ENCODE measurements around the gene TRAPPC10. TPM values are rescaled to one million over a fixed set of nuclear protein-coding genes. Genes with fewer than 3 reads are reported as not detected.

The TRAPPC10 gene
- polyA plus RNA-seq, 3 donors, result 32.5 to 39.4 (median 39.1) TPM

DNA sequence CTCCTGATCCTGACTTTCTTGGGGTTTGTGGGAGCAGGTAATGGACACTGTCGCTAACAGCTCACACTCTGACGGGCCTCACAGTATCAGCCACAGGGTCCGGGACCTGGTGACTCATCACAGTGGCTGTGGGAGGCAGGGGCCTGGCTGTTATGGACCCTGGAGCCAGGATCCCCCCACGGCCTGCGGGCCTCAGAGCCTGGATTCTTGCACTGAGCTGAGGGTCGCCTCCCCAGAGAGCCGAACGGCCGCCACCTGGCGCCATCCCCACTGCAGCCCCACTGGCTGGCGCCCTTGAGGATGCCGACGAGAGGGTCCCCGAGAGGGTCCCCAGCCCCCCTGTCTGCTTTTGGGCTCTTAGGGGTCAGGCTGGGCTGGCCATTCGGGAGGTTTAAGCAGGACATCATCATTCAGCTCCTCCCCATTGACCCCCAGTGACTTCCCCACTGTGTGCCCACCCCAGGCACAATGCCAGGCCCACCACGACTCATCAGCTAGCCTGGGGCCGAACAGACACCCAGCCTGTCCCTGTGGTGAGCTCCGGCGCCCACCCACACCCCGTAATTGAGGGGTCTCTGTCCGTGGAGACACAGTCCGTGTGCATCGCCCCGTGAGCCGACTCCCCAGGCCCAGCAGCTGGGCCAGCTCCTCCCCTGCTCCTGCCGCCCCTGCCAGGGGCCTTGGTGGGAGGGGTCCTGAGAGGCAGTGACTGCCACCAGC is 30.8 kb upstream of the TRAPPC10 start:
- DNase-seq (ENCODE audit: low read depth in 3 of 3, low spot score in 2 of 3), result no peak

DNA sequence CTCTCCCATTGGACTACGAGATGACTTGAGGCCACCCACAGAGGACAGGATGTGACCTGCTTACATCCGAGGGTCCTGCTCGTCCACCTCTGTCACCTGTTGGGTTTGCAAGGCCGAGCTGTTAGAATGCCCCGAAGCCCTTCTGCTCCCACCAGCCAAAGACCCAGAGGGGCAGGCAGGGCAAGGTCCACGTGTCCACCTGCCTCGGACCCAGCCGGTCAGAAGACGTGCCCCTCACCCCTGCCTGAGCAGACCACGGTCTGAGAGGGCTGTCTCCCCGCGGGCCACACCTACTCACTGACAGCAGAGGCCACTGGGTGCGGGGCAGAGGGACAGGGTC is 30.3 kb upstream of the TRAPPC10 start:
- no peak for DNase-seq (ENCODE audit: low read depth in 3 of 3, low spot score in 2 of 3)

DNA sequence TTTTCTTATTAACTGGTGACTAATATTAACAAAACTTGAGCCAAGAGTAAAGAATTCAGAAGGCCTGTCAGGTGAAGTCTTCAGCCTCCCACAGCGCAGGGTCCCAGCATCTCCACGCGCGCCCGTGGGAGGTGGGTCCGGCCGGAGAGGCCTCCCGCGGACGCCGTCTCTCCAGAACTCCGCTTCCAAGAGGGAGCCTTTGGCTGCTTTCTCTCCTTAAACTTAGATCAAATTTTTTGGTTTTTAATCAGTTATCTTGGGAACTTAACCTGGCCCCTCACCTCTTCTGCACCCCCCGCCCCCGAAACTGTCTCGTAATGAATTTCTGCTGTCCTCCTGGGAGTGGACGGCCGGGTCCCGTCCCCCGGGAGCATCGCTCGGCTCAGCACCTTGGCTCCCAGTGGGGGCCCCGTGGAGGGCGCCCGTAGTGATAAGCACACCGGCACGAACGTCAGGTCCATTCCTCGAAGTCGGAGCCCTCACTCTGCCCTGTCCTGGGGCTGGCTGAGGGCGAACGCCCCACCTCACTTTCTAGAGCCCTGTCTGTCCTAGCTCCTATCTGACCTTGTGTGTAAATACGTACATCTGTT is 29.5 kb upstream of the TRAPPC10 start:
- DNase-seq (ENCODE audit: low read depth in 3 of 3, low spot score in 2 of 3), result no peak

- no peak for DNase-seq (ENCODE audit: low read depth in 3 of 3, low spot score in 2 of 3)
Observed at GRCh38 chr21:43983390-43983789, 28.7 kb upstream of the TRAPPC10 start.

- DNase-seq (ENCODE audit: low read depth in 3 of 3, low spot score in 2 of 3), result no peak
Observed at GRCh38 chr21:43983860-43984420, 28.2 kb upstream of the TRAPPC10 start.

DNA sequence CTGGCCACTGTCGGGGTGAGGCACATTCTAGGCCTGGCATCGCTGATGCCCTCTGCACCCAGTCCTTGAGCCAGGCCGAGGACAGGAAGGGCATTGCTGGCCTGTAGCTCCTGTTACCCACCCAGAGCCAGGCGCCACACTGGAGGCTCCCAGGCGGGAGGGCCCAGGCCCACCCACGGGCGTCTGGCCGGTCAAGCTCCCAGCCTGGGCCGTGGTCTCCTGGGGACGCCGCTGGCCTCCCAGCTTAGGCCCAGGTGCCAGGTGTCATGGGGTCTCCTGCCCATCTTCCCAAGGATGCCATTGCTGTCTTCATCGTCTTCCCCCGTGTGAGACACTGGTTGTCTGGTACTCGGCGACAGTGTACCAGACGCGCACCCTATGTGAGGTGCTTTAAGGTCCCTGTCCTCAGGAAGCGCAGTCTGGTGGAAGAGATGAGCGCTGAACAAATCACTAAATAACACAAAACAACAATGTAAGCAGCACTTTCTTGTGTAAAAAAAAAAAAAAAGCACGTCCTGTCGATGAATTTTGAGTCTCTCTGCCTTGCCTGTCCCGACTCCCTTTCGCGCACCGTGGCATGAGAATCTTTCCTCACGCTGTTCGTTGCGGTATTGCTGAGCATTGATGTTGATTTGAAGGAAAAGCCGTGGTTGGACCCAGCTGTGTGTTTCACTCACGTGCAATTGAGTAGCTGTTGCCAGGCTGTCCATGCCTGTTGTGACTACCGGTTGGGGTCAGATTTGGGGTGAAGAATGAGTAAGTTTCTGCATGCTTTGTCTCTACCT is 27.0 kb upstream of the TRAPPC10 start:
- DNase-seq (ENCODE audit: low read depth in 3 of 3, low spot score in 2 of 3), result no peak

- no peak for DNase-seq (ENCODE audit: low read depth in 3 of 3, low spot score in 2 of 3)
Observed at GRCh38 chr21:43985690-43986251, 26.3 kb upstream of the TRAPPC10 start.

GRCh38 chr21:43986544-43987451 is 25.3 kb upstream of the TRAPPC10 start:
- DNase-seq (ENCODE audit: low read depth in 3 of 3, low spot score in 2 of 3), result no peak

DNA sequence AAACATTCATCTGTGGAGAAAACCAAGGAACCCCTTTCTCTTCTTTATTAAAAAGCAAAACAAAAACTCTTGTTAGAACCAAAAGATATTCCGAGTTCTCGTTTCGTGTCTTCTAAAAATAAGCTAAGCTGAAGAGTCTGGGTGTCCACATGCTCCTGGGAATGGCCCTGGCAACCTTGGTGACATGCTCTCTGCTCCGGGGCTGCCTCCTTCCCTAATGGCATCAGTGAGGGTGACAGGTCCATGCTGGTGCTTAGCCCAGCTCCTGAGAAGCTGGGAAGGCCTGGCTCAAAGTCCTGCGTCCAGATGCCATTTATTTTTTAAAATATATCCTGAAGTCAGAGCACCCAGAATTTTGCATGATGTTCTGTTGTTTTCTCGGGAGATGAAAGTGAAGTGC is 24.6 kb upstream of the TRAPPC10 start:
- DNase-seq (ENCODE audit: low read depth in 3 of 3, low spot score in 2 of 3), result no peak

GRCh38 chr21:43988016-43988415 is 24.1 kb upstream of the TRAPPC10 start:
- no peak for DNase-seq (ENCODE audit: low read depth in 3 of 3, low spot score in 2 of 3)

DNA sequence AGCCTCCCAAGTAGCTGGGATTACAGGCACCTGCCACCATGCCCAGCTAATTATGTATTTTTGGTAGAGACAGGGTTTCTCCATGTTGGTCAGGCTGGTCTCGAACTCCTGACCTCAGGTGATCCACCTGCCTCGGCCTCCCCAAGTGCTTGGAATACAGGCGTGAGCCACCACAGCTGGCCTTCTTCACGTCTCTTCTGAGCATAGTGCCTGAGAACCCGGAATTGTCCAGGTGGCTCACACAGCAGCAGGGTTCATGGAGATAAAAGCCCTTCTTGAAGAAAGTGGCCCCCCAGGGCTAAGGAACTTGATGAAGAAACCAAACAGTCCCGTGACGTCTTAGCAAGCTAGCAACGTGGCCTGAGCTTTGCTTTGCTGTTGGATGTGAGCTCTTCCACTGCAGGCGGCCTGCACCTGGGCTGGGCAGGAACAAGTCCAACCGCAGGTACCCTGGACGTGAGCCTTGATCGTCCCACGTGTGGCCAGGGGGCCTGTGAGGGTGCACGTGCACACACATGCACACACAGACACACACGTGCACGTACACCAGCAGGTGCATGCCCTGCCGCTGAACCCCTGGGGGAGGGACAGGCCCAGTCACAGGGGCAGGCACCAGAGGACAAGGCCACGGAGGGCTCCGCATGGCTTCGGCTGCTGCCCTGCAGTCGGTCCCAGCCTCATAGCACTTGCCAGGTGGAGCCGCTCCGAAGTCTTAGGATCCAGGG is 23.4 kb upstream of the TRAPPC10 start:
- no peak for DNase-seq (ENCODE audit: low read depth in 3 of 3, low spot score in 2 of 3)

- no peak for DNase-seq (ENCODE audit: low read depth in 3 of 3, low spot score in 2 of 3)
Observed at GRCh38 chr21:43989401-43989800, 22.7 kb upstream of the TRAPPC10 start.

GRCh38 chr21:43991447-43991991 is 20.6 kb upstream of the TRAPPC10 start:
- no peak for DNase-seq (ENCODE audit: low read depth in 3 of 3, low spot score in 2 of 3)

DNA sequence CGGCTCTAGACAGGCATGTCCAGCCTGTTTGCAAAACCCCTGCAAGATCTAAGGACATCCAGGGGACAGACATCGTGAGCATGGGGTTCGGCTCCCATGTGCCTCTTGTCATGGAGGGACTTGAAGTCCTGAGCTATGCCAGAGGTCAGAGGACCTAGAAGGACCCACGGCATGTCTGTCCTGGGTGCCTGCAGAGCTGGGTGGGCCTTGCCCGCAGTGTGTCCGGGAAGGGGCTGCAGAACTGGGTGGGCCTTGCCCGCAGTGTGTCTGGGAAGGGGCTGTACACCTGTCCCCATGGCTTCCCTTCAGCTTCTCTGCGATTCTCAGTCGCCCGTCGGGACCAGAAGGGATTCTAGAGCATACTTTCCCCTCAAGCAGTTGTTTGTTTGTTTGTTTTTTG is 20.0 kb upstream of the TRAPPC10 start:
- DNase-seq (ENCODE audit: low read depth in 3 of 3, low spot score in 2 of 3), result no peak

GRCh38 chr21:43993420-43993934 is 18.6 kb upstream of the TRAPPC10 start:
- no peak for DNase-seq (ENCODE audit: low read depth in 3 of 3, low spot score in 2 of 3)

DNA sequence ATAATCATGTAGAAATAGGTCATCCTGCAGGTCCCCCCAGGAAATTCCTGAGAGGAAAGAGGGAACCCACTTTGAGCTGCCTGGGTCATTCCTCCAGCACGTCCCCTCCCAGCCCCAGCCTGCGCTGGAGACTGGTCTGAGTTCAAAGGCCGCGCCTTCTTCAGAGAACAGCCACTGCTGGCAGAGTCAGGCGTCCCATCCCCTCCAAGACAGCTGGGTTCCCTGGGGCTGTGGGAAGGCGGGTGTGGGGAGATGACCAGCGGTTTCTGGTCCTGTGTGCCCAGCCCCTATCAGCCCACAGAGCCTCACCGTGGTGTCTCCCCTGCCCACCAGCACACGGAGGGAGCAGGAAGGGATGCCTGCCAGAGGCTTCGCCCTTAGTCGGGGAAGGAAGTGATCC is 18.0 kb upstream of the TRAPPC10 start:
- no peak for DNase-seq (ENCODE audit: low read depth in 3 of 3, low spot score in 2 of 3)

GRCh38 chr21:43994646-43995045 is 17.5 kb upstream of the TRAPPC10 start:
- DNase-seq (ENCODE audit: low read depth in 3 of 3, low spot score in 2 of 3), result no peak

DNA sequence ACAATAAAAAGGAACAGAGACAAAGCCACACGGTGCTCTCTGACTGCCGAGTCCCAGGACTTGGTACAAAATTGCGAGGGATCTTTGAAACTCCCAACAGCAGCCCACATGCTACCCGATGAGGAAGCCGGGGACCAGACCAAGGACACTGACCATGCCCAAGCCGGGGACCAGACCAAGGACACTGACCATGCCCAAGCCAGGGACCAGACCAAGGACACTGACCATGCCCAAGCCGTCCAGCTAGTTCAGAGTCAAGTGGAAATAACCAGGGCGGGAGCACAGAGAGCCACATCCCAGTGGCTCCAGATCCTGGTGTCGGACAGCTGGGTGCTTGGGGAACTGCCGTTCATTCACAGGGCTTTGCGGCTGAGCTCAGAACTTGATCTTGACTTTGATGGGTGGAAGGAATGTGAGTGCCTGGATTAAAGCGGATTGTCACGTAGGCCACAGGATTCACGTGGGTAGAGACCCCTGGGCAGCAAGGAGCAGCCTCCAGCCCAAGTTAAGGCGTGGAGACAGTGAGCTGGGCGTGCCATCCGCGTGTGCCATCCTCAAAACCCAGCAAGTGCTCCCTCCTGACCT is 16.5 kb upstream of the TRAPPC10 start:
- no peak for DNase-seq (ENCODE audit: low read depth in 3 of 3, low spot score in 2 of 3)

All from right renal cortex interstitium (tissue), 3 donors.